GM21723 (cell line): ENCODE measurements around the gene ZNF367.

ENCODE experiments used
- ATAC-seq: cut with Tn5 transposase; IDR thresholded peaks from one replicate; pipeline ENCODE4 v1.9.1; 2021; ENCODE audit warnings: mild to moderate bottlenecking, moderate library complexity; ENCODE audit not compliant: unreplicated experiment

Gene ZNF367

DNA sequence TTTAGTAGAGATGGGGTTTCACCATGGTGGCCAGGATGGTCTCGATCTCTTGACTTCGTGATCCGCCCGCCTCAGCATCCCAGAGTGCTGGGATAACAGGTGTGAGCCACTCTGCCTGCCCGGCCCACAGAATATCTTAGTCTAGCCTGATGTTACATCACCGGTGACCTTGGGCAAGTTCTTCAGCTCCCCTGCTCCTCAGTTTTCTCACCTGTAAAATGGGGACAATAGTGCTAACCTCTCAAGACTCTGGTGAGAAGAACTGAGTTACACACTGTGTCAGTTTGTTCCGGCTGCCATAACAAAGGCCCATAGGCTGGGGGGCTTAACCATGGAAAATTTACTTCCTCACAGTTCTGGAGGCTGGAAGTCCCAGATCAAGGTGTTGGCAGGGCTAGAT is 19.3 kb upstream of the ZNF367 start:
- ATAC-seq: no peak

DNA sequence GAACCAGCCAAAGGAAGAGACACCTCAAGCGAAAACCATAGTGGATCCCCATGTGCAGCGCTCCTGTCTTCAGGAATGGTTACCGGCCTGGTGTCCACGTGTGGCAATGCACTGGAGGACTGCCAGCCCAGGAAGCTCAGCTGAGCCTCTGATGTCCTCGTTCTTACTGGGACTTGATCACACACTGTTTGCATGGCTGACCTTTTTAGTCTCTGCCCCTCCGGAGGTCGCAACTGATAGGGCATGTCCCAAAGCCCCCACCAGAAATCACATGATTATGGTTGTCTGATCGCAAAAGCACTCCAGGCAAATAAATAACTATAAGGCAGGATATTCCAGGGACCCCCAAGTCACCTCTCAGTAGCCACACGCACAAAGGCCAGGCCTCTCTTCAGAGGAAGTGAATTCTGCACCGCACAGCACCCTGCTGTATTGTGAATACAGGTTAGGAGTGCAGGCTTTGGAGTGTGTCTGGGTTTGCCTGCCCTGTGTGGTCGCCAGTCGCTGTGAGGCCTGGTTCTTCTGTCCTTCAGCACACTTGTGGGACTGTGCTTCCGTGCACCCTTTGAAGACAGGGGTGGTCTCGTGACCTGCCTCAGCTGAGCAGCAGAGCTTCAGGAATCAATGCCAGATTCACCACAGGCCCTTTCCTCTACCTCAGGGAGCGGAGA is 18.4 kb upstream of the ZNF367 start:
- ATAC-seq: no peak

DNA sequence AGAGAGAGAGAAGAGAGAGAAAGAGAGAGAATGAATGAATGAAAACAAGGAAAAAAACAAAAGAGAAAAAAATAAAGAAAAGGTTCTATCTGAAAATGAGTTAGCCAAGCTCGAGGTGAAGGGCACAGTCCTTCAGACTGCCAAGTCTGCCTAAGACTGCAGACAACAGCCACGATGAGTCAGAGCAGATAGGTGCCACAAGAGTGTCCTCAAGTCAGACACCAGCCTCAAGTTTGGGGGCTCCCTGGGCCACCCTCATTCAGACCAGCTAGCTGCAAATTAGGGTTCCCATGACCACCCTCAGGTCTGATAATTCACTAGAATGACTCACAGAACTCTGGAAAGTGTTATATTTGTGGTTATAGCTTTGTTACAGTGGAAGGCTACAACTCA is 17.9 kb upstream of the ZNF367 start:
- ATAC-seq: no peak

DNA sequence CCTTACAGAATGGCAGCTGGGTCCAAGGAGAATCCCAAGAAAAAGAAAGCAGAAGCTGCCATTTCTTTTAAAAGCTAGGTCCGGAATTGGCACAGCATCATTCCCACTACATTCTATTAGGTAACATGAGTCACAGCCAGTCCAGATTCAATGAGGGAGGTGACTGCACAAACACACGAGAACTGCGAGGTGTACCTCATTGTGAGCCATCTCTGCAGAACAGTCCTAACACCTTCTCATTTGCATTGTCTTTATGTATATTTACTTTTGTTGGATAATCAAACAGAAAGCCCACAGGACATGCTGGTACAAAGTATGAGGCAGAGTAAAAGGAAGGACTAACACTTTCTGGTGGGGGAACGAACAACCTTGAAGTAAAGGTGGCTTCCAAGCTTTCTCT is 17.2 kb upstream of the ZNF367 start:
- no peak for ATAC-seq

DNA sequence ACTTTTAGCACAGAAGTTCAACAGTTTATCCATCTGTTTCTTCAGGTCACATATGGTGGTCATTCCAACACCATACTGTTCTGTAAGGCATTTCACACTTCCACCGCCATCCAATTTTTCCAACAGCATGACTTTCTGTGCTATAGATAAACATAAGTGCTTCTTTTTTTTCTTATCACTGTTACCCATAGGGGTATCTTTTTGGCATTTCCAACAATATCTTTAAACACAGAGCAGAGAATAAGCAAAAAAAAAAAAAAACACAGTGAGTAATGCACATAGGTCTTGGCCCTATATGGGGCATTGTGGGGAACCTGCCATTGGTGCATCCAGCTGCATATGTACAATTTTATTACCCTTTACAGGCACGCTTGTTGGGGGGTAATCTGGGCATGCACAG is 12.2 kb upstream of the ZNF367 start:
- no peak for ATAC-seq

DNA sequence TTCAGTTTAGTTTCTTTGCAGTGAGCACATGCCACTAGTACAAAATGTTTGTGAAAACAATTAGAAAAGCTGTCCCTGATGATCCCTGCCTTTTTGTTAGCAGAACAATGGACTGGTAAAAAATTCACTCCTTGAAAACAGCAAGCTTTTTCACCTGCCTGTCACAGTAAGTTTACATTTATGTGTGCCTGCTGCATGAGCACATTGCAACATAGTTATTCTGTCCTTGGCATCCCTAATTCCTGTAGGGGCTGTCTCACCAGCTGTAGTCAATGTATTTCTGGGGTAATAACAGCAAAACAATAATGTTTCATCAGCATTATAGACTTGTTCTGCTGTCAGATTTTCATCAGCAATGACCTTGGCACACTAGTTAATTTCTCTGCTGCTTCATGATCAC is 11.6 kb upstream of the ZNF367 start:
- no peak for ATAC-seq

DNA sequence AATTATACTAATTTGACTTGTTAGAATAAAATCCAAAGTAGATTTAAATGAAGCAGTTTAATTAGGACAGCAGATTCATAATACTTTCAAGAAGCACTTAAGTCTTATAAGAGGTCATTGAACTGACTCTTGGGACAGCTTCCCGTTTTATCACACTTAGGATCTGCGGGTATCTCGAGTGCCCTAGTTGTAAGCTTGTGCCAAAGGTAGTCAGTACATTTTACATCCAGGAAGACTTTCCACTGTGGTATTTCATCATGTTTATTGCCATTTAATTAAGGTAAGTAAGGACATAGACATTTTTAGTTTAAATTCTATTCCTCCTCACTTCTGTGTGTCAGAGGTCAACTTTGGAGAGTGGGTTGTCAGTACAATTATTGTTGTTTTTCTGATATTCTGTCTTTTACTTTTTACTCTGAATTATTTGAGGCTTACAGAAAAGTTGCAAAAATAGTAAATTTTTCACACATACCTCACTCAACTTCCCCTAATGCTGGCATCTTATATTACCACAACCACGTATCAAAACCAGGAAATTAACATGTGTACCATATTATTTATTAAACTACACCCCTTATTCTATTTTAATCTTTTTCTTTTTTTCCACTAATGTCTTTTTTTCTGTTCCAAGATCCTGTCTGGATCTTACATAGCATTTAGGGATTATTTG is 7.5 kb upstream of the ZNF367 start:
- no peak for ATAC-seq

DNA sequence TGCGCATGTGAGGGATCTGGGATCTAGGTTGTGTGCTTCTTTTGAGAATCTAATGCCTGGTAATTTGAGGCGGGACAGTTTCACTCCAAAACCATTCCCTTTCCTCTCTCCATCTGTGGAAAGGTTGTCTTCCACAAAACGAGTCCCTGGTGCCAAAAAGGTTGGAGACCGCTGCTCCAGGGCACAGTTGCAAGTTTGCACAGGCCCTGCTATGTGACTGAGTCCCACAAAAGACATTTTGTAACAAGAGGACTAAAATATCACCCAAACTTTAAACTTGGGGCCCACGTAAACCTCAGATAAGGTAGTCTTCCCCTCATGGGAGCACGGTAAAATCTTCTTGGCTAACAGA is 5.8 kb upstream of the ZNF367 start:
- no peak for ATAC-seq

DNA sequence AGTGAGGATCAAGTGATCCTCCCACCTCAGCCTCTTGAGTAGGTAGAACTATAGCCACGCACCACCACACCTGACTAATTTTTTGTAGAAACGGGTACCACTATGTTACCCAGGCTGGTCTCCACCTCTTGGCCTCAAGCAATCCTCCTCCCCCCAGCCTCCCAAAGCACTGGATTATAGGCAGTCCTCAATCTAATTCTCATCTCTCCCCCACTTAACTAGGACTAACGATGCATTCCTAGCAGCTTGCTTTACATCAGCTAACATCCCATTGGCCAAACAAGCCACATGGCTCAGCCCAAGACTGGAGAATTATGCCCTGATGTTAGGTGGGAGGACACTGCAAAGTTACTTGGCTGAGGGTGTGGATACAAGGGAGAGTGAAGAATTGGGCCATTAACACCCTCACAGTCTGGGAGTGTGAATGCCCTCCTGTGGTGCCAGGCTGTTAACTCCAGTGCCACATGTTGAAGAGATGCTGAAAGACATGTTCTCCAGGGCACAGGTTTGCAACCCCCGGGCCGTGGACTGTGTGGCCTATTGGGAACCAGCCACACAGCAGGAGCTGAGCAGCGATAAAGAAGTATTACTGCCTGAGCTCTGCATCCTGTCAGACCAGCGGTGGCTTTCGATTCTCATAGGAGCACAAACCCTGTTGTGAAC is 5.3 kb upstream of the ZNF367 start:
- no peak for ATAC-seq

DNA sequence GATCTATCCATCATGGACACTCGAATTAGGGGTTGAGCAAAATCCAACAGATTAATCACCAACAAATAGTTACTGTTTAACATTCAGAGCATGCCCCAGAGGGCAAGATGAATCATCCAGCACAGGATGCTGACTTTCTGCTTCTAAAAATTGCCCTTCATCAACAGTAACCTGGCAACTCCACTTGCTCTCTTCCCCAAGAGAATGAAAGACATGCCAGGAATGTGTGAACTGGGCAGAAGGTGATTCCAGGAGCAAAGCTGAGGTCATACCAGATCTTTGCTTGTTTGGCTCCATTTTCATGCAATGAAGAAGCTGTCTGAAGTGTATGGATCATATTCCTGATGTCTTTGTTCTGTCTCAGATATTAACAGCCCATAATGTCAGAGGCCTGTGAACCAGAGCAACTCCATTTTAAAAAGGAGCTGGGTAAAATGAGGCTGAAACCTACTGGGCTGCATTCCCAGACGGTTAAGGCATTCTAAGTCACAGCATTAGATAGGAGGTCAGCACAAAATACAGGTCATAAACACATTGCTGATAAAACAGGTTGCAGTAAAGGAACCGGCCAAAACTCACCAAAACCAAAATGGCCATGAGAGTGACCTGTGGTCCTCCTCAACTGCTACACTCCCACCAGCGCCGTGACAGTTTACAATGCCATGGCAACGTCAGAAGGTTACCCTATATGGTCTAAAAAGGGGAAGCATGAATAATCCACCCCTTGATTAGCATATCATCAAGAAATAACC is 2.5 kb upstream of the ZNF367 start:
- no peak for ATAC-seq

DNA sequence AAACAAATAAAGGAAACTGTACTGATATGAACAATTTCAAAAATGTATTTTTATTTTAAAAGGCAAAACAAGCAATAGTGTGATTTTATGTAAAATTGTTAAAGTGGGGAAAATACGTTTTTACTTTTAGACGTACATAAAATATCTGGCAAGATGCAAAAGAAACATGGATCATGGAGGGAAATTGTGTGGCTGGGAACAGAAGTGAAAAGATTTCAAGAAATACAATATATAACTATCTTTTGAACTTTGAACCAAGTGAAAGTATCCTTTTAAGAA is 1.5 kb upstream of the ZNF367 start:
- no peak for ATAC-seq

DNA sequence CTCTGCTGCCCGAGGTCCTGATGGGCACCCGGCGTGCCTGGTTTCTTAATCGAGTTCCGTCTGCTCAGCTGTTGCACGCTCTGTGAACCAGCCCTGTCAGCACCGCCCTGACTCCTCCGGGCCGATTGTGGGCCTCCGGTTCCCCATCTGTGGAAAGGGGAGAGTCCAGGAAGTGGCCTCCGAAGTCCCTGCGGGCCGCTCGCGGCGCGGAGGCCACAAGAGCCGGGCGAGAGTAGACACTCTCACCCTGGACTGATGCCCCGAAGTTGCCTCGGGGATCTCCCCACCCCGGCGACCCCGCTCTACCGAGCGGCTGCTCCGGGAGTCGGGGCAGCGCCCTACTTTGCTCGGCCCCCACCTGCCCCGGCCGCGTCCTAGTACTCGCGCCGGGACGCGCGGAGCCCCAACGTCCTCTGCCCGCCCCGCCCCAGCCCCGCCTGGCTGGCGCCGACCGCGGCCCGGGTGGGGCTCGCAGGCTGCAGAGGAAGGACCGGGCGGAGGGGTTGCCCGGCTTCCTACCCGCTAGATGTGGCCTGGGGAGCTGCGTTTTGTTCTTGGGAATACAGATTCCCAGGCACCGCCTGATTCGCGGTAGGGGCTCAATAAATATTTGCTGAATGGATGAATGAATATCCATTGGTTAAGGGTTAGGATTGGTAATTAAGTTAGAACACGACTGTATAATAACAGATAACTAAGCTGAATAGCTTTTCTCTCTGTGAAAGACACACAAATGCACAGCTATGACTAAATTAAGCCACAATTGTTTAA is 935 bp upstream of the ZNF367 start:
- ATAC-seq: peak; percentile 38

DNA sequence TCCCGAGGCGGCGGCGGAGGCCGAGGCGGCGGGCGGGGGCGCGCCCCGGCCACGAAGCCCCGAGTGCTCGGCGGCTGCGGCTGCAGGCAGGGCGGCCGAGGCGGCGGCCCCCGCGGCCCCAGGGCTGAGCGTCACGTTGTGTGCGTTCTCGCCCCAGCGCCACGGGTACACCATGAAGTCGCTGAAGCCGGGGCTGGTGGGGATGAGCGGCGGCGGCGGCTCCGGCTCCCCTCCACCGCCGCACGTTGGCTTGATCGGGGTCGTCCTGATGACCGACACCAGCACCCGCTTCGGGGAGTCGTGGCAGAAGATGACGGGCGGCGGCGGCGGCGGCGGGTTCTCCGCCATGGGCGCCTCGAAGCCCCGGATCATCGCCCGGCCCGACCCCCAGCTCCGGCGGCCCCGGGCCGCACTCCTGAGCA is 498 bp downstream of the ZNF367 start:
- peak; percentile 0 for ATAC-seq

DNA sequence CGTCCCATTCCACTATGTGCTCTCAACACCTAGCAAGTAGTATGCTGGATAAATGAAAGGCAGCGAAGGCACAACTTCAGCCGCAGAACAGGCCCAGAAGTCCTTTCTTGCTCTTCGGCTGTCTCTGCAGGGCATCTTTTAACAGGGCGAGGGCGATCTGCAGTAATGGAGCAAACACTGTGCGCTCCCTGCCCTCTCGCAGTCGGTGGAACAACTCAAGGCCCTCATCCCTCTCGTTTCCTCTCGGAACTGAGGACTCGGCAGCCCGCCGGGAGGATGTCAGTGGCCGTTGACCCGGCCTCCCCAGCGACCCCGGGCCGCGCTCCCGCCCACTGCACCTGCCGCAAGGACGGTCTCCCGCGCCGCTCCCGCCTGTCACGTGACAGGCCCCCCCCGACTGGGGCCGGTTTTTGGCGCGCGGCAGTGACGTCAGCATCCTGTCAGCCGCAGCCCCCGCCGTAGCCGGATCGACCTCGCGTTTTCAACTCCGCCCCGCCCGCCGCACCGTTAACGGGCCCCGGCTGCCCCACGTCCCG is 1.1 kb downstream of the ZNF367 start:
- peak; percentile 20 for ATAC-seq

DNA sequence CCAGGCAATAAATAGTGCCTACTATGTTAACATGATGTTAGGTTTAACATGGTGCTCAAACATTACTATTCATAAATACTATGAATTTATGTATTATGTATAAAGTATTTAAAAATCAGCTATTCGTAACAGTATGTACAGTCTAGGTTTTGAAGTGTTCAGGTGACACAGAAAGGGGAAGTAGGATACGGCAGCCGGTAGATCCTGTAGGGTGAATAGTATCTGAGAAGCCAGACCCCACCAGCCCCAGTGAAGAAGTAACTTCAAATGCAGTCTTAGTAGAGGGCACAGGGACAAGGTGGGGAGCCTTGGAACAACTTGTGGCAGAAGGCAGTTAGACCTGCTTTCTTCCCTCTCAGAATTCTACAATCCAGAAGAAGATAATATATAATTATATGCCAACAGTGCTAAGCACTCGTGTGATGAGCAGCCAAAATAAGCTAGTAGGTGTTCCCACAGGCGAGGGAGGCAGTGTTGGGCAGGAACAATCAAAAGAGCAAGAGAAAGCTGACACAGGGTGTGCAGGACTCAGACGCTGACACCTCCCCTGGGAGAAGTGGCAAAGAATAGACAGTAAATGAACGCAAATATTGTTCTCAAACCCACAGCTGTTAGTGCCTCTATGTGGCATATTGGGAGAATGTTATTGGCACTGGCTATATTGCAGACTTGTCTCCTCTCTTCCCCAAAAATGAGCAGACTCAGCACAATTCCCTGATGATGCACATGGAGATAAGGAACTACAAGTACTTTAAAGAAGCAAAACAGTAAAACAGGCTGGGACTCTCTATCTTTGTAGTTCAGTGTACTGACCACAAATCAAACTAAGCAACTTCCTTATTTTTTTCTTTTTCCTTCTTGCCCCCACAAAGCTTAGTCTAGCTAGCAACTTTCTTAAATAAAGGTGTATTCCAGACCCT is 4.6 kb downstream of the ZNF367 start:
- ATAC-seq: peak; percentile 32

DNA sequence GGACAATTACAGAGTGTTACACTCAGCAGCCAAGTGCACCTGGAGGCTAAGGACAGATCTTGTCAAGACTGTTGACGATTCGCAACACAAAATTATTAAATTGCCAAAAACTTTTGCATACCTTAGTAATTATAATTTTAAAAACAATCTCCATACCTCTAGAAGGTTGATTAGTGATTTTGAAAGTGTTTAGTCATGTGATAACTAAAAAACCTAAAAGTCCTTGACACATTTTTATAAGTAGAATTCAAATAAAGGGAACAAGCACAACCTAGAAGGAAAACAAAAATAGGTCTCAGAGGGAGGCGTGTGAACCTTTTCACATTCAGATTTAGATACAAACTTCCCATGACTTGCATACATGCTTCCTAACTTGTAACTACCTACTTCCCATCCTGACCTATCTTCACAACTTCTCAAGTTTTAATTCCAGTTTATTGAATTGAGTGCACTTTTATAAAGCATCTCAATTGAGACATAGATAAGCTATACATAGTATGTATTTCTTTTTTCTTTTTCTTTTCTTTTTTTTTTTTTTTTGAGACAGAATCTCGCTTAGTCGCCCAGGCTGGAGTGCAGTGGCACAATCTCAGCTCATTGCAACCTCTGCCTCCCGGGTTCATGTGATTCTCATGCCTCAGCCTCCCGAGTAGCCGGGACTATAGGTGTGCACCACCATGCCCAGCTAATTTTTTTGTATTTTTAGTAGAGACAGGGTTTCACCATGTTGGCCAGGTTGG is 5.8 kb downstream of the ZNF367 start:
- ATAC-seq: no peak

DNA sequence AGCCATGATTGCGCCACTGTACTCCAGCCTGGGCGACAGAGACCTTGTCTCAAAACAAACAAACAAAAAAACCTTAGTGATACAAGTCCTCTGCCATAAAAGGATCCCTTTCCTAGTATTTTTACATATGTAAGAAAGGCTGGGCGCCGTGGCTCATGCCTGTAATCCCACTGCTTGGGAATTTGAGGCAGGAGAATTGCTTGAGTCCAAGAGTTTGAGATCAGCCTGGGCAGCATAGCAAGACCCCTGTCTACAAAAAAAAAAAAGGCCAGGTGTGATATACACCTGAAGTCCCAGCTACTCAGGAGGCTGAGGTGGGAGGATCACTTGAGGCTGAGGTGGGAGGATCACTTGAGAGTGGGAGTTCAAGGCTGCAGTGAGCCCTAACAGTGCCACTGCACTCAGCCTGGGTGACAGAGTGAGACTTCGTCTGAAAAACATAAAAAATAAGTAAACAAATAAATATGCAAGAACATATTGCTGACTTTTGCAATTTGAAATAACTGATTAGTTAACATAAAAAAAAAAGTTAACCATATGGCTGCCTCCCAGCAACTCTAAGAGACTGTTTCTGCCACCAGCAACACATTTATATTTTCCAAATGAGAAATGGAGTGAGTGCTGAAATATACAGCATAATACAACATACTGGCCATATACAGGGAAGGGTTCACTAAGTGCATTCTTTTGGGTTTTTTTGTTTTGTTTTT is 6.9 kb downstream of the ZNF367 start:
- no peak for ATAC-seq

DNA sequence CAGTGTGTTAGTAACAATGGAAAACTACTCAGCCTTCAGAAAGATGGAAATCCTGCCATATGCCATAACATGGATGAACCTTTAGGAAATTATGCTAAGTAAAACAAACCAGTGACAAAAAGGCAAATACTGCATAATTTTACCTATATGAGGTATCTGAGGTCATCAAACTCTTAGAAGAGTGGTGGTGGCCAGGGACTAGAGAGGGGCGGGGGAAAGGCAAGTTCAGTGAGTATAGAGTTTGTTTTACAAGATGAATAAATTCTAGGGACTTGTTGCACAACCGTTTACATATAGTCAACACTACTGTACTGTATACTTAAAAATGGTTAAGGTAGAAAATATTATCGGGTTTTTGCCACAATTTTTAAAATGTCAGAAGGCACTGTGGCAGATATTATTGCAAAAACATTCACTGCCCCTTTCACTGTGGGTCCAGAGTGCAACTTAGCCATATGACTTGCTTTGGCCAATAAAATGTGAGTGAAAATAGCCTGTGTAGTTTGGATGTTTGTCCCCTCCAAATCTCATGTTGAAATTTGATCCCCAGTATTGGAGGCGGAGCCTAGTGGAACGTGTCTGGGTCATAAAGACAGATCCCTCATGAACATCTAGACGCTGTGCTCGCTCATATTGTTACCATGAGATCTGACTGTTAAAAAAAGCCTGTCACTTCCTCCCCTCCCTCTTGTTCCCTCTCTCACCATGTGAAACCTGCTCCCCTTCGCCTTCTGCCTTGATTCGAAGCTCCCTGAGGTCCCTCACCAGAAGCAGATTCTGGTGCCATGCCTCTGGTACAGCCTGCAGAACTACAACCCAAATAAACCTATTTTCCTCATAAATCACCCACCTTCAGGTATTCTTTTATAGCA is 9.5 kb downstream of the ZNF367 start:
- ATAC-seq: no peak
